Lower leg skin (tissue), 3 donors: ENCODE measurements around the gene PLPPR3.

Experiments
- POLR2A ChIP-seq, 2 donors: fragments of 450-650 bp; IDR thresholded peaks; one replicate each; pipeline ENCODE4 v1.6.1; 2016 to 2017; ENCODE audit warnings: antibody characterized with exemption in 2 of 2, mild to moderate bottlenecking in 1 of 2, moderate library complexity in 1 of 2
- TF ChIP-seq, protein P1 (sequence below), 3 donors: fragments of 450-650 bp; IDR thresholded peaks; one replicate each; pipeline ENCODE4 v1.5.1; 2016; ENCODE audit warnings: antibody characterized with exemption in 3 of 3, mild to moderate bottlenecking in 3 of 3, moderate library complexity in 2 of 3

DNA sequence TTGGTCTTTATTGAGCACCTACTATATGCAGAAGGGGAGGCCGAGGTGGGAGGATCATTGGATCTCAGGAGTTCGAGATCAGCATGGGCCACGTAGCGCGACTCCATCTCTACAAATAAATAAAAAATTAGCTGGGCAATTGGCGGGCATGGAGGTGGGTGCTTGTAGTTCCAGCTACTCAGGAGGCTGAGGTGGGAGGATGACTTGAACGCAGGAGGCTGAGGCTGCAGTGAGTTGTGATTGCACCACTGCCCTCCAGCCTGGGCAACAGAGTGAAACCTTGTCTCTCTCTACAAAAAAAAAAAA lies 41.5 kb upstream of the PLPPR3 start:
- TF ChIP-seq, protein P1, sequence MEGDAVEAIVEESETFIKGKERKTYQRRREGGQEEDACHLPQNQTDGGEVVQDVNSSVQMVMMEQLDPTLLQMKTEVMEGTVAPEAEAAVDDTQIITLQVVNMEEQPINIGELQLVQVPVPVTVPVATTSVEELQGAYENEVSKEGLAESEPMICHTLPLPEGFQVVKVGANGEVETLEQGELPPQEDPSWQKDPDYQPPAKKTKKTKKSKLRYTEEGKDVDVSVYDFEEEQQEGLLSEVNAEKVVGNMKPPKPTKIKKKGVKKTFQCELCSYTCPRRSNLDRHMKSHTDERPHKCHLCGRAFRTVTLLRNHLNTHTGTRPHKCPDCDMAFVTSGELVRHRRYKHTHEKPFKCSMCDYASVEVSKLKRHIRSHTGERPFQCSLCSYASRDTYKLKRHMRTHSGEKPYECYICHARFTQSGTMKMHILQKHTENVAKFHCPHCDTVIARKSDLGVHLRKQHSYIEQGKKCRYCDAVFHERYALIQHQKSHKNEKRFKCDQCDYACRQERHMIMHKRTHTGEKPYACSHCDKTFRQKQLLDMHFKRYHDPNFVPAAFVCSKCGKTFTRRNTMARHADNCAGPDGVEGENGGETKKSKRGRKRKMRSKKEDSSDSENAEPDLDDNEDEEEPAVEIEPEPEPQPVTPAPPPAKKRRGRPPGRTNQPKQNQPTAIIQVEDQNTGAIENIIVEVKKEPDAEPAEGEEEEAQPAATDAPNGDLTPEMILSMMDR (IDR thresholded peaks at IDR 0.05), result no peak
- no peak for TF ChIP-seq POLR2A (IDR thresholded peaks at IDR 0.05)
